Hepatocyte (in vitro differentiated cells): ENCODE data around the gene DCC. TPM values are rescaled to one million over a fixed set of nuclear protein-coding genes. Genes with fewer than 3 reads are reported as not detected.

Source experiments
- DNase-seq: peaks from one replicate; pipeline ENCODE4 v3.0.0-alpha.2; 2016; ENCODE audit warnings: low spot score
- H2AFZ ChIP-seq: fragments of 200-600 bp; sonication (generic); 2 replicates; pipeline ENCODE4 v1.6.0; 2016; ENCODE audit warnings: antibody characterized with exemption, mild to moderate bottlenecking
- H3K27ac ChIP-seq: fragments of 200-600 bp; sonication (generic); 2 replicates; pipeline ENCODE4 v1.5.1; 2016; ENCODE audit warnings: mild to moderate bottlenecking
- H3K27me3 ChIP-seq: fragments of 200-600 bp; sonication (generic); 2 replicates; pipeline ENCODE4 v1.6.1; 2016
- H3K36me3 ChIP-seq: fragments of 200-600 bp; sonication (generic); replicated peaks from 2 replicates; pipeline ENCODE4 v1.5.1; 2016; ENCODE audit warnings: low read depth; ENCODE audit not compliant: insufficient read depth
- H3K4me1 ChIP-seq: fragments of 200-600 bp; sonication (generic); 2 replicates; pipeline ENCODE4 v1.5.1; 2016; ENCODE audit warnings: mild to moderate bottlenecking, moderate library complexity; ENCODE audit not compliant: insufficient read depth
- H3K4me2 ChIP-seq: fragments of 200-600 bp; sonication (generic); 2 replicates; pipeline ENCODE4 v1.6.0; 2016
- H3K4me3 ChIP-seq: fragments of 200-600 bp; sonication (generic); 2 replicates; pipeline ENCODE4 v1.5.1; 2016; ENCODE audit warnings: mild to moderate bottlenecking
- H3K79me2 ChIP-seq: fragments of 200-600 bp; sonication (generic); 2 replicates; pipeline ENCODE4 v1.6.0; 2017; ENCODE audit warnings: mild to moderate bottlenecking
- H3K9me2 ChIP-seq: fragments of 200-600 bp; sonication (generic); replicated peaks from 2 replicates; pipeline ENCODE4 v1.6.0; 2017; ENCODE audit warnings: mild to moderate bottlenecking; ENCODE audit not compliant: insufficient read depth
- H3K9me3 ChIP-seq: fragments of 200-600 bp; sonication (generic); 2 replicates; pipeline ENCODE4 v1.5.1; 2016; ENCODE audit warnings: low read depth, mild to moderate bottlenecking
- H4K20me1 ChIP-seq: fragments of 200-600 bp; sonication (generic); 2 replicates; pipeline ENCODE4 v1.6.0; 2016; ENCODE audit warnings: mild to moderate bottlenecking; ENCODE audit not compliant: insufficient read depth, poor library complexity, severe bottlenecking
- CTCF ChIP-seq: fragments of 200-600 bp; sonication (generic); IDR thresholded peaks from 2 replicates; pipeline ENCODE4 v1.5.1; 2016; ENCODE audit warnings: antibody characterized with exemption, mild to moderate bottlenecking; ENCODE audit not compliant: poor library complexity
- EZH2 ChIP-seq: fragments of 200-600 bp; sonication (generic); IDR thresholded peaks from 2 replicates; pipeline ENCODE4 v1.6.1; 2016; ENCODE audit warnings: antibody characterized with exemption, mild to moderate bottlenecking, borderline replicate concordance
- EZH2phosphoT487 ChIP-seq: fragments of 200-600 bp; sonication (generic); IDR thresholded peaks from one replicate; pipeline ENCODE4 v1.6.1; 2018; ENCODE audit warnings: antibody characterized with exemption, mild to moderate bottlenecking, low read depth, moderate library complexity; ENCODE audit not compliant: unreplicated experiment, severe bottlenecking
- WGBS: methylation state at CpG from one replicate; pipeline ENCODE4 v1.1.6; 2016; ENCODE audit warnings: low lambda C conversion rate; ENCODE audit errors: missing lambda C conversion rate; 5-methylcytosine and 5-hydroxymethylcytosine counted together
- polyA plus RNA-seq: library from polyadenylated mRNA; unstranded; fragments of >200 nt; fragmentation: Nextera tagmentation; extraction: Ambion mirVana; gene quantifications from 2 replicates; pipeline ENCODE4 v1.2.1, GENCODE V29; 2016
- total RNA-seq: library from RNA; depleted of rRNA; stranded (reverse); fragments of >200 nt; gene quantifications from 2 replicates; pipeline ENCODE4 v1.2.3, GENCODE V29; 2014

The DCC gene
- total and polyA plus RNA-seq, 2 experiments from 2014 or later: 1.0 to 3.5 TPM

GRCh38 chr18:52377094-52377493 is 37.1 kb downstream of the DCC start:
- H3K9me3 ChIP-seq: no peaks in the 10 kb centered on the region
- no peak overlapping the region for H3K27ac ChIP-seq
- peaks cover 5% of the 10 kb centered on the region for H3K4me1 ChIP-seq
- H3K4me3 ChIP-seq: no peak overlapping the region
- H3K27me3 ChIP-seq: no peaks in the 10 kb centered on the region
- H3K4me2 ChIP-seq: no peak overlapping the region
- no peaks in the 10 kb centered on the region for H4K20me1 ChIP-seq
- no peak for DNase-seq
- H3K36me3 ChIP-seq: no peaks in the 10 kb centered on the region
- TF ChIP-seq EZH2 (no peak), CTCF (no peak), EZH2phosphoT487 (no peak)
- H3K9me2 ChIP-seq: no peaks in the 10 kb centered on the region
- H2AFZ ChIP-seq: no peak overlapping the region
- no peaks in the 10 kb centered on the region for H3K79me2 ChIP-seq

GRCh38 chr18:52386306-52386705 is 46.3 kb downstream of the DCC start:
- DNase-seq: no peak
- H4K20me1 ChIP-seq: no peaks in the 10 kb centered on the region

GRCh38 chr18:52387175-52387574 is 47.2 kb downstream of the DCC start:
- Histone ChIP-seq H3K4me1 (no peaks in the 10 kb centered on the region), H3K79me2 (no peaks in the 10 kb centered on the region), H3K4me2 (no peak overlapping the region), H3K27me3 (no peaks in the 10 kb centered on the region), H3K9me2 (no peaks in the 10 kb centered on the region), H3K27ac (no peak overlapping the region), H3K36me3 (no peaks in the 10 kb centered on the region), H3K9me3 (no peaks in the 10 kb centered on the region), H2AFZ (no peak overlapping the region), H3K4me3 (no peak overlapping the region), H4K20me1 (no peaks in the 10 kb centered on the region)
- WGBS: 82% methylated on average over 3 of the region's 3 CpGs
- no peak for DNase-seq
- TF ChIP-seq EZH2phosphoT487: no peak
- no peak for TF ChIP-seq CTCF
- TF ChIP-seq EZH2: no peak

More at GRCh38 chr18:52386306-52386705, 46.3 kb downstream of the DCC start:
- Histone ChIP-seq H3K36me3 (no peaks in the 10 kb centered on the region), H3K4me2 (no peak overlapping the region), H3K27ac (no peak overlapping the region), H3K27me3 (no peaks in the 10 kb centered on the region), H3K4me1 (no peaks in the 10 kb centered on the region), H3K79me2 (no peaks in the 10 kb centered on the region), H3K9me3 (no peaks in the 10 kb centered on the region), H3K4me3 (no peak overlapping the region), H3K9me2 (no peaks in the 10 kb centered on the region), H2AFZ (no peak overlapping the region)
- TF ChIP-seq CTCF: no peak
- no peak for TF ChIP-seq EZH2
- TF ChIP-seq EZH2phosphoT487: no peak

GRCh38 chr18:52391810-52392559 is 52.0 kb downstream of the DCC start:
- Histone ChIP-seq H3K27me3 (no peaks in the 10 kb centered on the region), H3K36me3 (no peaks in the 10 kb centered on the region), H3K4me1 (no peaks in the 10 kb centered on the region), H3K27ac (no peak overlapping the region), H2AFZ (no peak overlapping the region), H4K20me1 (no peaks in the 10 kb centered on the region), H3K9me3 (no peaks in the 10 kb centered on the region), H3K4me3 (no peak overlapping the region), H3K9me2 (no peaks in the 10 kb centered on the region), H3K4me2 (no peak overlapping the region), H3K79me2 (no peaks in the 10 kb centered on the region)
- 90% methylated on average over 9 of the region's 9 CpGs for WGBS
- no peak for DNase-seq
- TF ChIP-seq EZH2: no peak
- TF ChIP-seq EZH2phosphoT487: no peak
- TF ChIP-seq CTCF: no peak
